Caco-2 (cell line): ENCODE measurements around the gene STRIP1. TPM values are rescaled to one million over a fixed set of nuclear protein-coding genes. Genes with fewer than 3 reads are reported as not detected.

Source experiments
- BruUV-seq: library from RNA; stranded (reverse); fragments of 400-500 nt; replicated peaks from 2 replicates; lab custom pipeline; 2021; lab: Mats Ljungman, UMichigan
- CTCF ChIA-PET: fragments of 300-600 bp; sonication (Branson Sonifier 250); formaldehyde crosslinking; loops from one replicate; lab custom pipeline; 2022; ENCODE audit warnings: antibody characterized with exemption; lab: Charles Lee
- POLR2A ChIA-PET: fragments of 300-600 bp; sonication (Branson Sonifier 250); formaldehyde crosslinking; loops from one replicate; lab custom pipeline; 2022; ENCODE audit warnings: antibody characterized with exemption; lab: Charles Lee
- DNase-seq, 2 experiments: peaks; one replicate each; pipeline versions ENCODE4 v3.0.0 to v3.0.0-alpha.2; 2020 to 2022
- H3K27me3 ChIP-seq: replicated peaks from 2 replicates; pipeline ENCODE4 v1.6.0; 2011; ENCODE audit warnings: low read length; ENCODE audit not compliant: control insufficient read depth, insufficient read depth
- H3K36me3 ChIP-seq: 2 replicates; pipeline ENCODE4 v1.5.1; 2011; ENCODE audit warnings: low read length; ENCODE audit not compliant: control insufficient read depth, insufficient read depth
- H3K4me1 ChIP-seq: fragments of 250-450 bp; sonication (Bioruptor Pico); 2 replicates; pipeline ENCODE4 v1.5.1; 2020; ENCODE audit warnings: mild to moderate bottlenecking
- H3K4me3 ChIP-seq: 2 replicates; pipeline ENCODE4 v1.5.1; 2011; ENCODE audit warnings: low read depth, mild to moderate bottlenecking, control low read depth, low read length
- H3K9me3 ChIP-seq: fragments of 250-450 bp; sonication (Bioruptor Pico); 2 replicates; pipeline ENCODE4 v1.5.1; 2020; ENCODE audit warnings: mild to moderate bottlenecking, moderate library complexity
- H3K27ac Mint-ChIP-seq: one replicate; pipeline ENCODE4 v1.8.0; 2022; ENCODE audit warnings: mixed read lengths; ENCODE audit not compliant: unreplicated experiment
- H3K27me3 Mint-ChIP-seq: one replicate; pipeline ENCODE4 v1.8.0; 2022; ENCODE audit warnings: mixed read lengths; ENCODE audit not compliant: insufficient read depth, unreplicated experiment
- H3K36me3 Mint-ChIP-seq: one replicate; pipeline ENCODE4 v1.8.0; 2022; ENCODE audit warnings: mild to moderate bottlenecking, mixed read lengths; ENCODE audit not compliant: insufficient read depth, unreplicated experiment
- H3K4me1 Mint-ChIP-seq: one replicate; pipeline ENCODE4 v1.8.0; 2022; ENCODE audit warnings: low read depth, mixed read lengths; ENCODE audit not compliant: unreplicated experiment
- H3K4me3 Mint-ChIP-seq: one replicate; pipeline ENCODE4 v1.8.0; 2022; ENCODE audit warnings: mild to moderate bottlenecking, moderate library complexity, mixed read lengths; ENCODE audit not compliant: unreplicated experiment
- H3K9me3 Mint-ChIP-seq: one replicate; pipeline ENCODE4 v1.8.0; 2022; ENCODE audit warnings: mixed read lengths; ENCODE audit not compliant: unreplicated experiment
- intact Hi-C: fragments of 100-400 bp; cut with micrococcal nuclease; formaldehyde crosslinking; loops from one replicate; pipeline ENCODE4 v1.10.0; 2022; ENCODE audit not compliant: unreplicated experiment
- total RNA-seq: library from RNA; stranded (reverse); gene quantifications from 2 replicates; pipeline ENCODE4 v1.2.3, GENCODE V29; 2022
- TF ChIP-seq, protein P1 (sequence below), 2 experiments: fragments of 200-600 bp in 1 of 2; IDR thresholded peaks; 1 replicate in 1 of 2; 2 replicates in 1 of 2; pipeline versions ENCODE4 v1.5.1 to v1.8.0; 2011 to 2022; ENCODE audit warnings: antibody characterized with exemption in 1 of 2, control low read depth in 1 of 2, inconsistent platforms in 1 of 2, low read depth in 1 of 2, low read length in 1 of 2, mild to moderate bottlenecking in 1 of 2, moderate library complexity in 1 of 2; ENCODE audit not compliant: insufficient read depth in 1 of 2, severe bottlenecking in 1 of 2, unreplicated experiment in 1 of 2

STRIP1 gene
- total RNA-seq, 1 experiment from 2014 or later, result 36.1 TPM

DNA sequence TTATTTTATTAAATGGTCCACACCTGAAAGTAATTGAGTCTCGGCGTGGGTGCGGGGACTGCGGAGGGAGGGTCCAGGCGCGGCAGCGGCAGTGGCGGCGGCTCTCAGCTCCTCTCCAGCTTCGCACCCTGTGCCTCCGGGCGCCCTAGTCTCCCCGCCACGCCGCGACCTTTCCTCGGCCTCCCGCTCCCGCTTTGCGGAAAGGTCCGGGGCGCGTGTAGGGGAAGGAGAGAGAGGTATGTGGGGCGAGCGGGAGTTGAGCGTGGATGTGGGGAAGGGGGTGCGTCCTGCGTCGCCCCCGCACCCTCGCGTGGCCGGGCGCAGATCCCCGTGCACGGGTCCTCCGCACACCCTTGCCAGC, 49.4 kb downstream of the STRIP1 start:
- intact Hi-C loops, result no loop called here
- Histone ChIP-seq H3K4me3 (no peak overlapping the region), H3K4me1 (peaks cover under 1% of the 10 kb centered on the region; the same call in 1 of the 2 replicates), H3K36me3 (no peaks in the 10 kb centered on the region), H3K9me3 (no peaks in the 10 kb centered on the region), H3K27me3 (no peaks in the 10 kb centered on the region)
- CTCF ChIA-PET, result no interaction called here
- no peak for DNase-seq
- Mint-ChIP-seq H3K27ac (no peak overlapping the region), H3K4me3 (peak overlapping the region; percentile 63), H3K4me1 (no peaks in the 10 kb centered on the region), H3K9me3 (no peaks in the 10 kb centered on the region), H3K36me3 (no peaks in the 10 kb centered on the region), H3K27me3 (peaks cover 9% of the 10 kb centered on the region)
- no TSS peak for BruUV-seq
- POLR2A ChIA-PET, result no interaction called here
- TF ChIP-seq, protein P1, sequence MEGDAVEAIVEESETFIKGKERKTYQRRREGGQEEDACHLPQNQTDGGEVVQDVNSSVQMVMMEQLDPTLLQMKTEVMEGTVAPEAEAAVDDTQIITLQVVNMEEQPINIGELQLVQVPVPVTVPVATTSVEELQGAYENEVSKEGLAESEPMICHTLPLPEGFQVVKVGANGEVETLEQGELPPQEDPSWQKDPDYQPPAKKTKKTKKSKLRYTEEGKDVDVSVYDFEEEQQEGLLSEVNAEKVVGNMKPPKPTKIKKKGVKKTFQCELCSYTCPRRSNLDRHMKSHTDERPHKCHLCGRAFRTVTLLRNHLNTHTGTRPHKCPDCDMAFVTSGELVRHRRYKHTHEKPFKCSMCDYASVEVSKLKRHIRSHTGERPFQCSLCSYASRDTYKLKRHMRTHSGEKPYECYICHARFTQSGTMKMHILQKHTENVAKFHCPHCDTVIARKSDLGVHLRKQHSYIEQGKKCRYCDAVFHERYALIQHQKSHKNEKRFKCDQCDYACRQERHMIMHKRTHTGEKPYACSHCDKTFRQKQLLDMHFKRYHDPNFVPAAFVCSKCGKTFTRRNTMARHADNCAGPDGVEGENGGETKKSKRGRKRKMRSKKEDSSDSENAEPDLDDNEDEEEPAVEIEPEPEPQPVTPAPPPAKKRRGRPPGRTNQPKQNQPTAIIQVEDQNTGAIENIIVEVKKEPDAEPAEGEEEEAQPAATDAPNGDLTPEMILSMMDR (IDR thresholded peaks at IDR 0.05; ENCODE audit: insufficient read depth in 1 of 2, low read depth in 1 of 2, low read length in 1 of 2, severe bottlenecking in 1 of 2, unreplicated experiment in 1 of 2), result no peak

DNA sequence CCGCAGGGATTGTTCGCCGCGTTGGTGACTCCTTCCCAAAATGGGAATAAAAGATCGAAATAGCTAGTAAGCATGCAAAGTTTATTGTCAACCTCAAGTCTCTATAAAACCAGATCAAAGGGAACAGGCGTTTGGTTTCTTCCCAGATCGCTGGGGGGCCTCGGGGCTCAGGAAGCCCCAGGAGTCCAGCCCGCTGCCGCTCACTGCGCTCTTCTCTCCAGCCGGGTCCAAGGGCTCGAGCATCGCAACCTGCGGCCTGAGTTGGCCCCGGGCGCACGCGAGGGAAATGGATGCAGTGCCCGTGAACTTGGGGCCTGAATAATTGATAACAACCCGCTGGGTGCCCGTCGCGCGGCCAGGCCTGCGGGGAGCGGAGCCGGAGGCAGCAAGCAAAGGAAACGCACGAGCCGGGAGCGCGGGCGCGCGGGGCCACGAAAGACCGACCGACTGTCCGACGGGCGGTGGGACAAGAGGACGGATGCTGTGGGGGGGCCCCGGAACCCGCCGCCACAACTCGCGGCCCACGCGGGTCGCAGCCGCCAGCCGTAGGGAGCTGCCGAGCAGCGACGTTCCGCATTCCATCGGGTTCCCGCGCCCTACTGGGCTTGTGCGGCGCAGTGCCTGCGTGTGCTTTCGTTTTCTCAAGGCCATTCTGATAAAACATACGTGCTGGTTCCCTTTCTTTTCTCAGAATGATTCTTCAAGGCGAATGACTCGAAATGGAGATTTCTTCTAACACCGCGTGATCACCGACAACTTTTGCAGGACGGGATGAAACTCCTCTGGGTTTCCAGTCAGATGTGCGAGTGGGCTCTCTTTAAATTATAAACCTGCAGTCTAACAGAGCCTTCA, 50.0 kb downstream of the STRIP1 start:
- Histone ChIP-seq H3K4me1 (peaks cover 7% of the 10 kb centered on the region), H3K27me3 (no peaks in the 10 kb centered on the region), H3K36me3 (no peaks in the 10 kb centered on the region), H3K4me3 (peak overlapping the region; percentile 29), H3K9me3 (no peaks in the 10 kb centered on the region)
- Mint-ChIP-seq H3K9me3 (no peaks in the 10 kb centered on the region), H3K4me1 (peaks cover 3% of the 10 kb centered on the region), H3K36me3 (no peaks in the 10 kb centered on the region), H3K27ac (no peak overlapping the region), H3K4me3 (peak overlapping the region; percentile 63), H3K27me3 (peaks cover 9% of the 10 kb centered on the region)
- TF ChIP-seq, protein P1 (IDR thresholded peaks at IDR 0.05; ENCODE audit: insufficient read depth in 1 of 2, low read depth in 1 of 2, low read length in 1 of 2, severe bottlenecking in 1 of 2, unreplicated experiment in 1 of 2), result no peak
- peak in 1 of 2 experiments; percentile 11 for DNase-seq
- intact Hi-C loops, result loop anchor here (5.0 kb wide), 1 partner anchor 32 kb away; no protein-coding TSS in a partner anchor
- POLR2A ChIA-PET, result no interaction called here
- no TSS peak for BruUV-seq
- CTCF ChIA-PET, result no interaction called here

DNA sequence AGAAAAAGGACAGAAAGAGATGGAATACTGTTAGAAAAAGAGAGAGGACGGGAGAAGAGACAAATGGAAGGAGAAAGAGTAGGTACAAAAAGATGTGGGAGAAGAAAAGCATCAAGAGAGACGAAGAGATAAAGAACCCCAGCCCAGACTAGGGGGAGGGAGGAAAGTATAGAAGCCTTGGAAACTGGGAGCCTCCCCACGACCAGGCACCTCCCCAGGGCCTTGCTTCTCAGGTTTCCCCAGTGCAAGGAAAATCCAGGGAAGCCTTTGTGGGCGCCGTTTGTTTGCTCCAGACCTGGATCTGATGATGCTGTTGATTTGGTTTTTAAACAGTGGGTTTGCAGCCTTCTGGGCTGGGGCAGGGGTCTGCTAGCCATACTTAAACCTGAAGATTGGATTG, 51.2 kb downstream of the STRIP1 start:
- H3K9me3 ChIP-seq, result no peaks in the 10 kb centered on the region
- CTCF ChIA-PET, result no interaction called here
- H3K27me3 ChIP-seq, result no peaks in the 10 kb centered on the region
- peaks cover 11% of the 10 kb centered on the region for H3K4me1 ChIP-seq
- H3K4me1 Mint-ChIP-seq, result peaks cover 7% of the 10 kb centered on the region
- intact Hi-C loops, result loop anchor here (5.0 kb wide), 1 partner anchor 33 kb away; no protein-coding TSS in a partner anchor
- BruUV-seq, result no TSS peak
- H3K36me3 ChIP-seq, result no peaks in the 10 kb centered on the region
- H3K27ac Mint-ChIP-seq, result no peak overlapping the region
- DNase-seq, result no peak
- TF ChIP-seq, protein P1 (IDR thresholded peaks at IDR 0.05; ENCODE audit: insufficient read depth in 1 of 2, low read depth in 1 of 2, low read length in 1 of 2, severe bottlenecking in 1 of 2, unreplicated experiment in 1 of 2), result no peak
- POLR2A ChIA-PET, result no interaction called here
- no peaks in the 10 kb centered on the region for H3K9me3 Mint-ChIP-seq
- peaks cover 9% of the 10 kb centered on the region for H3K27me3 Mint-ChIP-seq
- H3K4me3 Mint-ChIP-seq, result no peak overlapping the region
- H3K36me3 Mint-ChIP-seq, result no peaks in the 10 kb centered on the region
- no peak overlapping the region for H3K4me3 ChIP-seq
